HG02798 (cell line): ENCODE results near the gene SUMF1.
A peak's percentile ranks its signal among the peaks of the same experiment; 100 is the strongest.
"Not testable (repeated sequence)": the region's sequence is repeated elsewhere in the genome, so short reads cannot be mapped to it uniquely, and the experiment has no call there.

Source experiments
- ATAC-seq: cut with Tn5 transposase; IDR thresholded peaks from one replicate; pipeline ENCODE4 v1.9.1; 2021; ENCODE audit warnings: mild to moderate bottlenecking; ENCODE audit not compliant: unreplicated experiment, poor library complexity

The SUMF1 gene

DNA sequence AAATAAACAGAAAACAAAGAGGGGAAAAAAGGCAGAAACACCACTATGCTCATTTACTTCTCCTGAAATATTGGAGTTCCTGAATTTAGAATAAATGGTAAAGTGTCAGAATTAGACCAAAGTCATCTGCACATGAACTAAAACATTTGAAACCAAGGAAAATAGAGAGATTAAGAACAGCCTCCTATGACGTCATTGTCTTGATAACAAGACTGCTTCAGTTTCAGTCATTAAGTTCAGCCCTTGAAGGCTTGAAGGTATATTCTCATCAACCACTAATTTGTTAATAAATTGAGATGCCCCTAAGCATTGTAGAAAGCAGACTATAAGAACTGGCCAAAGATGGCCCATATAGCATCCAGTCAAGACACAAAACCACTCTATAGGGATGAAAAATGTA is 2.5 kb downstream of the SUMF1 start:
- ATAC-seq, result no peak

DNA sequence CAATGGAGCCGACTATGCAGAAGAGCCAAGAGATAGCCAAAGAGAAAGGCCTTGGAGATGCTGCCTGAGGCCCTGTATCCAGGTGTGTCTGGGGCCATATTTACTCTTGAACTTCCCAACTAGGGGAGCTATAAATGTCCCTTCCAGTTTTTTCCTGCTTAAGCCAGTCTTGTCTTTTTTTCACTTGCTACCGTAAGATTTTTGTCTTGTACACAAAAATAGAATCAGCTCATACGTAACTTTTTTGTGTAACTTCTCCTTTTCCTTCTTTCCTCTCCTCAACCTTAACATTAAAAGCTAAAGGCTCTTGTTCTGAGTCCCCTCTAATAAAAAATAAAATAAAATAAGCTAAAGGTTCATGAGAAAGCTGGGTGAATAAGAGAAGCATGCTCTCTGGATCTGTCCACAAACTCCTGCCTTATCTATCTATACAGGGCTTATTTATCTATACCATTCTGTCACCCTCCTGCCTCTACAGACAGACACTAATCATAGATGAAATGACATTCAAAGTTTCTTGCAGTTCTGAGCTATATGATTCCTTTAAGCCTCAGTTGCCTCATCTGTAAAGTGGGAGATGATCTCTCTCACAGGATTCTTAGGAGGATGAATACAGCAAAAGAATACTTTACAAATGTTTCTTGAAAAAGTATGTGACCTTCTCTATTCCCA is 4.6 kb downstream of the SUMF1 start:
- ATAC-seq, result no peak

DNA sequence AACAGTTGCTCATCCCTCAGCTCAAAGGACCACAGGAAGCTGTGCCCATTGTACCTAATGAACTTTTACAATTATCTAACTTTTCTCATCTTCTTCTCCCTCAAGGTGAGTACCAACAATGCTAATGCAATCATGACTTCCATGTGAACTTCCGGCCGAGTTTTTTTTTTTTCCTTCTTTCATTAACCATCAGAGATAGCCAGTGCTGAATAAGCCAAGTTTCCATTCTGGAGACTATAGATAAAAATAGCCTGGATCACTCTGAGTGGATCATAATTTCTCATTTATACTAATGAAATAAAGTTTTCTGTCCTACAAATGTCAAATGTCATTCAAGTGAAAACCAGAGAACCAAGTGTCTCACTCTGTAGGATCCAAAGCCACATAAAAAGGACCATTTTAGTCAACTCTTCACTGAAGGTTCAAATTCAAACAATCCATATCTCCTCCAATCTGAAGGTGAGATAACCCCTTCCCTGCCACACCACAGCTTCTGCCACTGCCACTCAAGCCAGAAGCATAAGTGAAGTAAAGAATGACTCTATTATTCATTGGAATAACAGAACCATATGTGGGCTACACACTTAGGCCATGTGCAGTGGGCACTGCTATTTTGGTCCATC is 5.5 kb downstream of the SUMF1 start:
- ATAC-seq, result no peak

DNA sequence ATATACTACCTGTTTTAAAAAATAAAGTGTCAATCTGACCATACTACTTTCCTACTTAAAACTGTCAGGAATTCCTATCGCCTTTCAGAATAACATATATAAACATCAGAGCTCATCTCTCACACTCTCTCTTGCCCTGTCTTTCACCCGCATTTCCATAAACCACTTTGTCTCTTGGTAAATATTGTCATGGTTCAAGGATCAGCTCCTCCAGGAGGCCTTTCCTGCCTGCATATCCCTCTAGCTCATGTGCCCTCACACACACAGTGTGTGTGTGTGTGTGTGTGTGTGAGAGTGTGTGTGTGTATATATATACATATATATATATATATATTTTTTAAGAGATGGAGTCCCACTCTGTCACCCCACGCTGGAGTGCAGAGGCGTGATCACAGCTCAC is 6.7 kb downstream of the SUMF1 start:
- no peak for ATAC-seq

DNA sequence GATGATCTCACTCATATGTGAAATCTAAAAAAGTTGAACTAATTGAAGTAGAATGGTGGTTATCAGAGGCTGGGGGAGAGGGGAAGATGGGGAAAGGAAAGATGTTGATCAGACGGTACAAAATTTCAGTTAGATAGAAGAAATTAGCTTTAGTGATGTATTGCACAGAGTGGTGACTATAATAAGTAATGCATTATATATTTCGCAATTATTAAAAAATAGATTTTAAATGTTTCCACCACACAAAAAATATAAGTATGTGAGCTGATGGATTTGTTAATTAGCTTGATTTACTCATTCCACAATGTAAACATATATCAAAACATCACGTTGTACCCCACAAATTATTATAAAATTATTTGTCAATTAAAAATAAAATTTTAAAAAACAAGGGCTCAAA is 8.1 kb downstream of the SUMF1 start:
- ATAC-seq, result no peak

DNA sequence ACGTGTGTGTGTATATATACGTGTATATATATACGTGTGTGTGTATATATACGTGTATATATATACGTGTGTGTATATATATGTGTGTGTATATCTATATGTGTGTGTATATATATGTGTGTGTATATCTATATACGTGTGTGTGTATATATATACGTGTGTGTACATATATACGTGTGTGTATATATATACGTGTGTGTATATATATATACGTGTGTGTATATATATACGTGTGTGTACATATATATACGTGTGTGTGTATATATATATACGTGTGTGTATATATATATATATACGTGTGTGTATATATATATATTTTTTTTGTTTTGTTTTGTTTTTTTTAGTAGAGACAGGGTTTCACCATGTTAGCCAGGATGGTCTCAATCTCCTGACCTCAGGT is 10.3 kb downstream of the SUMF1 start:
- ATAC-seq, result not testable (repeated sequence)

DNA sequence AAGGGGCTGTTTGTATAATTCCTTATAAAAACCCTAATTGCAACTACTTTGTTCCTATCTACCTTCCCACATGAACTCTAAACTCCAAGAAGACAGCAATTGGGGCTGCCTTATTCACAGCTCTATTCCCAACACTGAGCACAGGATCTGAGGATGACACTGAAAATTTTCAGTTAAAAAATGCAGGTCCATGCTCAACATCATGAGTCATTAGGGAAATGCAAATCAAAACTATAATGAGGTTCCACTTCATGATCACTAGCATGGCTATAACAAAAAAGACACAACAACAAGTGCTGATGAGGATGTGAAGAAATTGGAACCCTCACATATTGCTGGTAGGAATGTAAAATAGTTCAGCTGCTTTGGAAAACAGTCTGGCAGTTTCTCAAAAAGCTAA is 12.9 kb downstream of the SUMF1 start:
- ATAC-seq, result no peak

DNA sequence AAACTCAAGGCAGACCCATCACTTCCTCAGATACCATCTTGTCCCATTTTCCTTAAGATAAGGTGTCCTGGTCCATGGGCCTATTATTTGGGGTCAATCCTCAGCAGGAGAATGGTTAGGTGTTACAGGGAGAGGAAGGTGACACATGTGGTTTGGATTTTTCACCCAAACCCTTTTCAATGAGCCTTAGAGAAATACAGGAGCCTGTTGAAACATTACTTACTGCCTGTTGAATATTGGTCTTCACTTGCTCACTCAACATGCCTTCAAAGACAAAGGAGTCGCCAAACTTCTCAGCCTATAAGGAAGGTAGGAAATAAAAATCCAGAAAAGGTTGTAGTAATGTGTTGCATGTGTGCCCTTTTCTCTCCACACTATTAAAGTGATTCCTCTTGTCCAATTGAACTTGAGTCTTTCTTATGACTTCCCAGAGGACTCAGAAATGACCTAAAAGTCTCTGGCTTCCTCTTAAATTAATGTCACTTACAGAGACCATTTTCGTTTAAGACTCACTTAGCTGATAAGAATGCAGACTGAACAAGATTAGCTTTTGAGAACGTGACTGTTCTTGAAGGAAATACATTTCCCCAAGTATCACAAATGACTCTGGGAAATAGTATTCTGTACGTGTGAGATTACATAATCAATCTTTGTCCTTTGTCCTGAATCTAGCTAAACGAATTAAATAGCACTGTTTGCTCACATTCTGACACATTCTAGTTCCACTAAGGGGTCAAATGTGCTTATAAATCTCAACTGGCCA is 17.8 kb downstream of the SUMF1 start:
- ATAC-seq, result no peak

DNA sequence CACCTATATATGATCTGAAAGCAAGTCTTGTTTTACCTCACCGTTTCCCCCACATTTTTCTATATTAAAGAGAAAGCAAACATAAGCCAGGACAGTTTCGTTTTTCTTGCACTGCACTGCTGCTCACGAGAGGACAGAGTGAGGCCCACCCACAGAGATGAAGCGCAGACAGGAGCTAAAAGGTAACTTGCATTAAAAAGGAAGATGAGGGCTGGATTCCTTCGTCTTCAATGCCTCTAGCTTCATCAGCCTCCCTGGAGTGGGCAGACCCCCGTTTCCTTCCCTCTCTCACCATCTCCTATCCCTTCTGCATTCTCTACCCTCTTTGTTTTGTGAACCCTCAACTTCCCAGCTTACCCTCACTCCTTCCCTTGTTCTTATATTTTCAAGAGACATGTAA is 18.9 kb downstream of the SUMF1 start:
- ATAC-seq, result no peak

DNA sequence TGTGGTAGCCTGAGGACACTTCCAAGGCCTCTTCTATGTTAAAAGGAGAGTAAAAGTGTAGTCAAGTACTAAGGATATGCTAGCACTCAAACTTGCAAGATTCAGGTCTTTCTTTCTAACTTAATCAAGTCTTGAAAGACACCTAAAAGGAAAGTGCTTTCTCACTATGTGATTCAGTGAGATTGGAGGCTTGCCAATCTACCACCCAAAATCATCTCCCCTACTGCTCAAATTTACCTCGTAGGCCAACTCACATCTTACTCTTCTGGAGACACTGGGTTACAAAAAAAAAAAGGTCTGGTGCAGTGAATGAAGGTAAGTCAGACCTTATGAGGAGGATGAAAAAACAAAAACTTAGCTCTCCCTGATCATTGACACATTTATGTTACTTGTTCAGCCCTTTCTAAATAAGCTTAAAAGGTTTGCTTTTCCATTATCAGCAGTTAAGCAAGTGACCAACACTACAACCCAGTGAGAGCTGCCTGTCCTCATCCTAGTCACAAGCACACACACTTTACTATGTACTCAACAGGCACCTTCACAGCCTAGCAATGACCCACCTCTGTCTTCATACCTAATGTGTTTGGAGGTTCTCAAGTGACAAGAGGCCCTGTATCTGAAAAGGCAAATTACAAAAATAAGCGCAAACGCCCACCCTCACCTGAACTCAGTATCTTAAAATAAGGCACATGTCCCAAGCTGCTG is 19.6 kb downstream of the SUMF1 start:
- ATAC-seq, result no peak

DNA sequence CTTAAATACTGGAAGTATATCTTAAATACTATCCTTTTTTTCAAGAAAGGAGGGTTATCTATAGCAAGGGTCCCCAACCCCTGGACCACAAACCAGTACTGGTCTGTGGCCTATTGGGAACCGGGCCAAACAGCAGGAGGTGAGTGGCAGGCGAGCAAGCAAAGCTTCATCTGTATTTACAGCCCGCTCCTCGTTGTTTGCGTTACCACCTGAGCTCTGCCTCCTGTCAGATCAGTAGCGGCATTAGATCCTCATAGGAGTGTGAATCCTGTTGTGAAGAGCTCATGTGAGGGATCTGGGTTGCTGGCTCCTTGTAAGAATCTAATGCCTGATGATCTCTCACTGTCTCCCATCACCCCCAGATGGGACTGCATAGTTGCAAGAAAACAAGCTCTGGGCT is 26.1 kb downstream of the SUMF1 start:
- ATAC-seq, result no peak

DNA sequence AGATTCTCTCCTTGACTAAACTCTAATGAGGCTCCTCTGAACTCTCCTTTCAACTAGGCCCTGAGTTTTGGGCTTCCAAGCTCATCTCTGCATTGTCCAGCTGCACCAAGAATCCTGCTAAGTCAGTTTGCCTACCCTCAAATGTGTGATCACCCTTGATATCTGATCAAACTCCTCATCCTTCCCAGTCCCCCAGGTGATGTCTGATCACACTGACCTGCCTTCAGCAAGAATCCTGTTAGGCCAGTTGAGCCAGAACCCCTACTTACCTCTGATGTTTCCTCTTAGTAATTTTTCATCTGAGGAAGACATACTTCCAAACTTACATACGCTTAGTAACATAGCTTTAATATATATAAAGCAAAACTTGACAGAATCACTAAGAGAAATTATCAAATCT is 28.8 kb downstream of the SUMF1 start:
- ATAC-seq, result no peak

DNA sequence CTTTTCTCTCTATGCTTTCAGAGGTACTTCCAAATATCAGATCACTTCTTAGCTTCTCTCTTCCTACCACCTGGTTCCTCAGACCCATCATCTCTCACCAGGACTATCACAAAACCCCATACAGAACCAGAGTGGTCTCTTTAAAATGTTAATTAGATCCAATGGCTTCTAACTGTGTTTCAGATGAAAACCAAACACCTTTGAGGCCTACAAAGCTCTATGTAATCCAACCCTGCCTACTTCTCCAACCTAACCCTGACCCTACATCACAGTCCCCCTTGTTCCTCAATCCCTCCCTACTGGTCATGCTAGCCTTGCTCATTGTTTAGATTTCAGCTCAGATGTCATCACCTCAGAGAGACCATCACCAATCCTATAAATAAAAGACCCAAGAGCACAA is 34.8 kb downstream of the SUMF1 start:
- ATAC-seq, result no peak

DNA sequence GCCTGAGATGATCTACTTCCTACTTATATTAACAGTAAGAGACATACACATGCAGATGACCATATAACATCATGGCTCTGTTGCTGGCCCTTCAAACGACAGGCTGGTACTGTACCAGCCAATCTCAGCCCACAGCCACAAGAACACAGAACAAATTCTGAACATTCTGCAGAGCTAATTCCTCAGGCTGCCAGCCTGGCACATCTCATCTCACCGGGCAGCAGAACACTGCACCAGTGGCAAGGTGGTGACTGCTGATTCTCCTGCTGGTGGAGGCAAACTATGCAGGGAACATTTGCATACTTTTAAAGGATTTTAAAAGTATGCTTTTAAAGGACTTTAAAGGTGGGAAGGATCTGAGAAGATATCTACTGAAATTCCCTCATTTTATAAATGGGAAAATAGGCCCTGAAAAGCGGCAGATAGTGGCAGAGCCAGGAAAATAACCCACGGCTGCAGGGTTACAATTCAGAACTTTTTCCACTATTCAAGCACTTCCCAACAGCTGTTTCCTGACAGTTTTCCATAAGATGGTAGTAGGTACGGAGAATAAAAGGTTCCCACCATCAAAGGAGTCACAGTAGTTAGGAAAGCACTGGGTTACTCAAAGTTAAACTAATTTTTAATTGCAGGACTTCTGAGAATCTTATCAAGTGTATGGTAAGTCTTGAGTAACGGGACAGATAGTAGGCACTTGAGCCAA is 37.3 kb downstream of the SUMF1 start:
- no peak for ATAC-seq

DNA sequence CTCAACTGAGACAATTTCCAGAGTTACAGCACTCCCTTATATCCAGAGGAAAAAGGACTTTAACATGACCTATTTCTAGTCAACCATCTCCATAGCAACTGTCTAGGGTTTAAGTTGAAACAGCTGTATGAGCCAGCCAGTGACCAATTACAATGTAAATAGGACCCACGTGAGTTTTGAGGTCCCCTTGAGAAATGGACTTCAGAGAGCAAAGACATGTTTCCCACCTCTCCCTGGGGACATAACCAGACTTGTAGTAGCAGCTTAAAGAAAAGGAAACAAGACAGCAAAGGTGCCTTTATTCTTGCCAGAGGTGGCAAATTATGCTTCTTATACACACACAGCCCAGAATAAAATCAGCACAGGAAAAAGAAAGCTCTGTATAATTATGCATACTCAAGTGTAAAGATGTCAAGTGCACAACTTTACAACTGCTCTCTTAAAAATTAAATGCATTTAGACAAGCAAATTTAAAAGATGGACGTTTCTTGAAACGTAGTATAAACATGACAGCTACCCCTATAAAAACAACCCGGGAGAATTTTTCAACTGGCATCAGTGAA is 40.2 kb downstream of the SUMF1 start:
- ATAC-seq, result peak; percentile 92

DNA sequence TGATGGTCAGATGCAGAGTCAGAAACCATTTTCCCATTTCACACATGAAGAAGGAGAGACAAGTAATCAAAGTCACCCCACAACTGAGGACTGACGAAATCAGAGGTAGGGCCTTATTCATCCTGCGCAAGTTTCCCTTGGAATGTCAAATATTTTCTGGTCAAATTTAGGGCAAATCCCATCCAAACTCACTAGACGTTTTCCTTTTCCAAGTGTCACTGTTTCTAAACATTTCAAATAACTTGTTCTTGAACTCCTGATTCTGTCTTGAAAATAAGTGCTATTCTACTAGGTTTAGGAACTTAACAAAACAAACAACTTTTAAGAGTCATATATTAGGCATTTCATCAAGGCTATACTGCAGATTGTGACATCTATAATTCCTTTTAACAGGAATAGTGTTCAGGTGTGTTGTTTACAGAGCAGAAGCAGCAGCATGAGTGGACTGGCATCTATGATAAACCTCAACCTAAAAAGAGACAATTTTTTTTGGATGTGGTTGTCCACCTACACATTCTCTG is 40.7 kb downstream of the SUMF1 start:
- no peak for ATAC-seq

DNA sequence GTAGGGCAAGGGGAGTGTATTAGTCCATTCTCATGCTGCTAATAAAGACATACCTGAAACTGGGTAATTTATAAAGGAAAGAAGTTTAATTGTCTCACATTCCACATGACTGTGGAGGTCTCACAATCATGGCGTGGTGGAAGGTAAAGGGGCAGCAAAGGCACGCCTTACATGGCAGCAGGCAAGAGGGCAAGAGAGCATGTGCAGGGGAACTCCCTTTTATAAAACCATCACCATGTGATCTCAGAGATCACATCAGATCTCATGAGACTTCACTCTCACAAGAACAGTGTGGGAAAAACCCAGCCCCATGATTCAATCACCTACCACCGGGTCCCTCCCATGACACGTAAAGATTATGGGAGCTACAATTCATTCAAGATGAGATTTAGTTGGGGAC is 41.4 kb downstream of the SUMF1 start:
- no peak for ATAC-seq

DNA sequence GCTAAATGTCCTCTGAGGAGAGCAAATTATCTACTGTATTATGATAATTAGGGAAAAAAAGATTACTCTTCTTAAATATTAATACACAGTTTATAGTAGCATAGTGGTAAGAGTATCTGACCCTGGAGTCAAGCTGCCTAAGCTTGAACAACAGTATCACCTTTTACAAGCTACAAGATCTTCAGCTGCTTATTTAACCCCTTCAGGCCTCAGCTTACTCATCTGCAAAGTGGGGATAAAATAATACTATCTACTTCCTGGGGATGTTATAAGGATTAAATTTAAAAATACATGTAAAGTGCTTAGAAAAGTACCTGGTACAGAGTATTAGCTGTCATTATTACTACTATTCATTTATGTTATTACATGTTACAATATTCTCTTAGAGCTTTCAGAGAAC is 42.0 kb downstream of the SUMF1 start:
- ATAC-seq, result no peak

DNA sequence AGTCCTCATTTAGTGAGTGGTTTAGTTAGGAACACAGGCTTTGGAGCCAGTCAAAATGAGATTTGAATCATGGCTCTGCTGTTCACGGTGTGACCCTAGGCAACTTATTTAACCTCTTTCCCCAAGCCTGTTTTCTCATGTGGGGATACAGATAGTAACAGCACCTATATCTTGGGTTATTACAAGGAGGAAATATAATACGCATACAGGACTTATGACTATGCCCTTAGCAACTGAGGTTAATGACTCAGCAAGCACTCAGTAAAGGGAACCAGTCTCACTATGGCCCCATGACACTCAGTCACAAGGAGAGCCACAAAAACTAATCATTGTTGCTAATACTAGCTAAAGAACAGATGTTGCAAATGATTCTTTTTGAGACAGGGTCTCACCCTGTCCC is 45.9 kb downstream of the SUMF1 start:
- ATAC-seq, result peak; percentile 75

DNA sequence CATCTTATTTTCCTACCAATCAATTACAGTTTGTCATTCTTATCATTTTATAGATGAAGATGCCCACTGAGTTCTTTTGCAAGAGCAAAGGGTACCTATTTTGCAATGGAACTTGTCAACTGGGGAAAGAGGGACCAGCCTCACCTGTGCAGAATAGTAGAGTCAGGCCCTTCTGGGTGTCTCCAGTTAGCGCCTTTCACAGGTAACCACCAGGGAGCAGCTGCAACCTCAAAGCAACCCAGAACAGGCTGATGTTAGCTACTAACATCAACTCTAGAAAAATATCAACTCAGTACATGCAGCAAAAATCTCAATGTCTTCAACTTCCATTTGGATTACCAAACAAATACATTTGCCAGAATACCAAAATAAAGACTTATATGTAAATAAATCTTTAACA is 47.1 kb downstream of the SUMF1 start:
- no peak for ATAC-seq
